NCI-H748 (cell line): ENCODE data around the gene FNBP1.
"Not testable (repeated sequence)": the region's sequence is repeated elsewhere in the genome, so short reads cannot be mapped to it uniquely, and the experiment has no call there.

ENCODE experiments used
- DNase-seq: peaks from one replicate; lab custom pipeline; 2025; ENCODE audit not compliant: unreplicated experiment; lab: John Stamatoyannopoulos, UW

The FNBP1 gene

GRCh38 chr9:129962451-129962864 is 80.5 kb downstream of the FNBP1 start:
- DNase-seq: no peak

GRCh38 chr9:129958796-129959195 is 84.2 kb downstream of the FNBP1 start:
- DNase-seq: no peak

- DNase-seq: no peak
Observed at GRCh38 chr9:129954868-129955550, 88.0 kb downstream of the FNBP1 start.

- DNase-seq: no peak
Observed at GRCh38 chr9:129953736-129954135, 89.3 kb downstream of the FNBP1 start.

- no peak for DNase-seq
Observed at GRCh38 chr9:129952337-129952736, 90.7 kb downstream of the FNBP1 start.

- DNase-seq: no peak
Observed at GRCh38 chr9:129949821-129950220, 93.2 kb downstream of the FNBP1 start.

- not testable (repeated sequence) for DNase-seq
Observed at GRCh38 chr9:129948626-129949025, 94.4 kb downstream of the FNBP1 start.

- no peak for DNase-seq
Observed at GRCh38 chr9:129946246-129946995, 96.6 kb downstream of the FNBP1 start.

GRCh38 chr9:129945314-129945713 is 97.7 kb downstream of the FNBP1 start:
- DNase-seq: no peak

GRCh38 chr9:129944506-129945116 is 98.4 kb downstream of the FNBP1 start:
- DNase-seq: no peak

GRCh38 chr9:129939431-129939830 is 103.6 kb downstream of the FNBP1 start:
- no peak for DNase-seq

GRCh38 chr9:129938291-129938979 is 104.6 kb downstream of the FNBP1 start:
- DNase-seq: no peak

GRCh38 chr9:129937879-129938278 is 105.1 kb downstream of the FNBP1 start:
- not testable (repeated sequence) for DNase-seq

- DNase-seq: no peak
Observed at GRCh38 chr9:129936222-129936621, 106.8 kb downstream of the FNBP1 start.

- DNase-seq: no peak
Observed at GRCh38 chr9:129934780-129935179, 108.2 kb downstream of the FNBP1 start.

GRCh38 chr9:129934041-129934591 is 108.9 kb downstream of the FNBP1 start:
- DNase-seq: no peak

GRCh38 chr9:129933185-129934040 is 109.6 kb downstream of the FNBP1 start:
- DNase-seq: no peak

- no peak for DNase-seq
Observed at GRCh38 chr9:129932303-129933151, 110.5 kb downstream of the FNBP1 start.

GRCh38 chr9:129930743-129931142 is 112.2 kb downstream of the FNBP1 start:
- DNase-seq: no peak
